Mesendoderm (in vitro differentiated cells): ENCODE results near the gene IGLL1.

ENCODE experiments used
- DNase-seq: peaks from one replicate; pipeline ENCODE4 v3.0.0; 2013
- H2AK5ac ChIP-seq: 2 replicates; pipeline ENCODE4 v1.6.1; 2013; ENCODE audit warnings: low read length, inconsistent platforms
- H2BK120ac ChIP-seq: 2 replicates; pipeline ENCODE4 v1.6.1; 2013; ENCODE audit warnings: low read depth, mild to moderate bottlenecking, low read length, moderate library complexity, mixed read lengths
- H2BK15ac ChIP-seq: replicated peaks from 2 replicates; pipeline ENCODE4 v1.6.1; 2013; ENCODE audit warnings: low read depth, mild to moderate bottlenecking, moderate library complexity
- H2BK5ac ChIP-seq: 2 replicates; pipeline ENCODE4 v1.6.1; 2013; ENCODE audit warnings: low read length, inconsistent platforms
- H3K18ac ChIP-seq: 2 replicates; pipeline ENCODE4 v1.6.1; 2013; ENCODE audit warnings: mild to moderate bottlenecking, low read length, mixed read lengths
- H3K23ac ChIP-seq: one replicate; pipeline ENCODE4 v1.6.1; 2013; ENCODE audit warnings: low read length
- H3K27ac ChIP-seq: 2 replicates; pipeline ENCODE4 v1.5.1; 2013; ENCODE audit warnings: low read depth, mild to moderate bottlenecking, inconsistent platforms, low read length, moderate library complexity
- H3K27me3 ChIP-seq: 2 replicates; pipeline ENCODE4 v1.6.1; 2013; ENCODE audit warnings: low read length, control low read depth, mild to moderate bottlenecking, inconsistent platforms; ENCODE audit not compliant: insufficient read depth, poor library complexity
- H3K36me3 ChIP-seq: 2 replicates; pipeline ENCODE4 v1.6.1; 2013; ENCODE audit warnings: low read length, inconsistent platforms; ENCODE audit not compliant: control insufficient read depth, insufficient read depth
- H3K4ac ChIP-seq: one replicate; pipeline ENCODE4 v1.6.1; 2013; ENCODE audit warnings: low read depth, mild to moderate bottlenecking, low read length, moderate library complexity
- H3K4me1 ChIP-seq: 2 replicates; pipeline ENCODE4 v1.6.1; 2013; ENCODE audit warnings: low read depth, low read length, inconsistent platforms; ENCODE audit not compliant: control insufficient read depth
- H3K4me2 ChIP-seq: 2 replicates; pipeline ENCODE4 v1.6.1; 2013; ENCODE audit warnings: low read length
- H3K4me3 ChIP-seq: 2 replicates; pipeline ENCODE4 v1.5.1; 2013; ENCODE audit warnings: mild to moderate bottlenecking, low read length
- H3K56ac ChIP-seq: one replicate; pipeline ENCODE4 v1.6.1; 2013; ENCODE audit warnings: low read length
- H3K79me1 ChIP-seq: 2 replicates; pipeline ENCODE4 v1.6.1; 2013; ENCODE audit warnings: low read length, inconsistent platforms
- H3K79me2 ChIP-seq: 2 replicates; pipeline ENCODE4 v1.6.1; 2013; ENCODE audit warnings: mild to moderate bottlenecking, low read length; ENCODE audit not compliant: control insufficient read depth, insufficient read depth
- H3K9ac ChIP-seq: 2 replicates; pipeline ENCODE4 v1.6.1; 2013; ENCODE audit warnings: low read length, inconsistent platforms
- H4K5ac ChIP-seq: one replicate; pipeline ENCODE4 v1.6.1; 2013; ENCODE audit warnings: low read length
- H4K8ac ChIP-seq: one replicate; pipeline ENCODE4 v1.6.1; 2013; ENCODE audit warnings: low read depth, mild to moderate bottlenecking, control low read depth, low read length, moderate library complexity
- WGBS: extraction: QIAGEN DNeasy Blood & Tissue Kit; methylation state at CpG from one replicate; pipeline ENCODE4 v1.1.7; 2013; ENCODE audit warnings: low lambda C conversion rate, missing lambda C conversion rate; ENCODE audit not compliant: insufficient coverage; ENCODE audit errors: extremely low coverage; 5-methylcytosine and 5-hydroxymethylcytosine counted together

IGLL1 gene

GRCh38 chr22:23556026-23556620, 24.0 kb downstream of the IGLL1 start:
- DNase-seq = no peak
- H2BK5ac ChIP-seq = no peak overlapping the region

GRCh38 chr22:23555118-23555517, 25.0 kb downstream of the IGLL1 start:
- no peak overlapping the region for H4K8ac ChIP-seq
- H3K18ac ChIP-seq = no peak overlapping the region
- no peak overlapping the region for H3K23ac ChIP-seq
- DNase-seq = no peak
- H2AK5ac ChIP-seq = no peak overlapping the region
- no peaks in the 10 kb centered on the region for H3K79me2 ChIP-seq
- H3K79me1 ChIP-seq = no peaks in the 10 kb centered on the region
- H3K56ac ChIP-seq = no peak overlapping the region
- no peak overlapping the region for H3K4me3 ChIP-seq
- H3K4me2 ChIP-seq = no peak overlapping the region
- WGBS = no CpG with 5 or more reads among the region's 8 CpGs
- no peak overlapping the region for H4K5ac ChIP-seq
- H2BK120ac ChIP-seq = no peak overlapping the region
- no peak overlapping the region for H3K9ac ChIP-seq
- no peak overlapping the region for H2BK15ac ChIP-seq
- no peaks in the 10 kb centered on the region for H3K36me3 ChIP-seq
- H3K4me1 ChIP-seq = no peaks in the 10 kb centered on the region
- H3K27ac ChIP-seq = no peak overlapping the region
- H2BK5ac ChIP-seq = no peak overlapping the region
- H3K4ac ChIP-seq = no peak overlapping the region
- no peaks in the 10 kb centered on the region for H3K27me3 ChIP-seq

More at GRCh38 chr22:23556026-23556620, 24.0 kb downstream of the IGLL1 start:
- H3K18ac ChIP-seq = no peak overlapping the region
- no peaks in the 10 kb centered on the region for H3K27me3 ChIP-seq
- H3K9ac ChIP-seq = no peak overlapping the region
- H2AK5ac ChIP-seq = no peak overlapping the region
- no peak overlapping the region for H2BK15ac ChIP-seq
- no peak overlapping the region for H3K23ac ChIP-seq
- H3K79me1 ChIP-seq = no peaks in the 10 kb centered on the region
- H4K5ac ChIP-seq = no peak overlapping the region
- no peak overlapping the region for H3K27ac ChIP-seq
- no peak overlapping the region for H4K8ac ChIP-seq
- H3K4ac ChIP-seq = no peak overlapping the region
- no CpG with 5 or more reads among the region's 7 CpGs for WGBS
- no peaks in the 10 kb centered on the region for H3K79me2 ChIP-seq
- no peak overlapping the region for H3K56ac ChIP-seq
- no peaks in the 10 kb centered on the region for H3K4me1 ChIP-seq
- no peaks in the 10 kb centered on the region for H3K36me3 ChIP-seq
- no peak overlapping the region for H3K4me2 ChIP-seq
- no peak overlapping the region for H2BK120ac ChIP-seq
- H3K4me3 ChIP-seq = no peak overlapping the region

- WGBS = no CpG with 5 or more reads among the region's 21 CpGs
- H3K56ac ChIP-seq = no peak overlapping the region
Measured at GRCh38 chr22:23553924-23554870, 25.9 kb downstream of the IGLL1 start.

GRCh38 chr22:23553438-23553837, 26.7 kb downstream of the IGLL1 start:
- Histone ChIP-seq H4K5ac (no peak overlapping the region), H2BK120ac (no peak overlapping the region), H3K36me3 (no peaks in the 10 kb centered on the region), H3K18ac (no peak overlapping the region), H3K23ac (no peak overlapping the region), H2BK5ac (no peak overlapping the region), H3K79me2 (no peaks in the 10 kb centered on the region), H3K4me2 (no peak overlapping the region), H3K27me3 (no peaks in the 10 kb centered on the region), H2AK5ac (no peak overlapping the region), H2BK15ac (no peak overlapping the region), H3K56ac (no peak overlapping the region), H4K8ac (no peak overlapping the region), H3K9ac (no peak overlapping the region), H3K4me3 (no peak overlapping the region), H3K4ac (no peak overlapping the region), H3K4me1 (no peaks in the 10 kb centered on the region), H3K79me1 (no peaks in the 10 kb centered on the region), H3K27ac (no peak overlapping the region)
- DNase-seq = no peak
- no CpG with 5 or more reads among the region's 5 CpGs for WGBS

More at GRCh38 chr22:23553924-23554870, 25.9 kb downstream of the IGLL1 start:
- Histone ChIP-seq H4K8ac (no peak overlapping the region), H3K79me2 (no peaks in the 10 kb centered on the region), H3K36me3 (no peaks in the 10 kb centered on the region), H3K4me1 (no peaks in the 10 kb centered on the region), H2BK15ac (no peak overlapping the region), H3K27ac (no peak overlapping the region), H3K23ac (no peak overlapping the region), H2AK5ac (no peak overlapping the region), H3K27me3 (no peaks in the 10 kb centered on the region), H3K18ac (no peak overlapping the region), H3K9ac (no peak overlapping the region), H2BK5ac (no peak overlapping the region), H4K5ac (no peak overlapping the region), H3K4ac (no peak overlapping the region), H3K79me1 (no peaks in the 10 kb centered on the region), H3K4me3 (no peak overlapping the region), H3K4me2 (no peak overlapping the region), H2BK120ac (no peak overlapping the region)
- no peak for DNase-seq

GRCh38 chr22:23552573-23552972, 27.5 kb downstream of the IGLL1 start:
- no peak overlapping the region for H3K23ac ChIP-seq
- H4K8ac ChIP-seq = no peak overlapping the region
- DNase-seq = no peak
- no peaks in the 10 kb centered on the region for H3K4me1 ChIP-seq
- no peak overlapping the region for H3K4ac ChIP-seq
- H2BK15ac ChIP-seq = no peak overlapping the region
- H3K9ac ChIP-seq = no peak overlapping the region
- no peaks in the 10 kb centered on the region for H3K36me3 ChIP-seq
- no peak overlapping the region for H2BK5ac ChIP-seq
- H2AK5ac ChIP-seq = no peak overlapping the region
- H3K18ac ChIP-seq = no peak overlapping the region
- no peaks in the 10 kb centered on the region for H3K79me1 ChIP-seq
- H3K56ac ChIP-seq = no peak overlapping the region
- no peak overlapping the region for H3K27ac ChIP-seq
- no peak overlapping the region for H3K4me3 ChIP-seq
- no peak overlapping the region for H3K4me2 ChIP-seq
- no peaks in the 10 kb centered on the region for H3K79me2 ChIP-seq
- H4K5ac ChIP-seq = no peak overlapping the region
- H2BK120ac ChIP-seq = no peak overlapping the region
- H3K27me3 ChIP-seq = no peaks in the 10 kb centered on the region
